GM10266 (cell line): ENCODE measurements around the gene TRMT44.

Source experiments
- DNase-seq: peaks from one replicate; pipeline ENCODE4 v3.0.0; 2012; ENCODE audit errors: extremely low spot score
- CTCF ChIP-seq: IDR thresholded peaks from 2 replicates; pipeline ENCODE4 v1.5.1; 2012; ENCODE audit warnings: mild to moderate bottlenecking, low read depth; ENCODE audit not compliant: control insufficient read depth, insufficient read depth; ENCODE audit errors: missing control alignments

The TRMT44 gene

GRCh38 chr4:8440492-8441311 lies at the start of gene TRMT44, which contains the start of gene ACOX3:
TRMT44 (plus strand) TSS chr4:8440777; CDS start chr4:8440823, 46 bp downstream.
ACOX3 (minus strand) TSS chr4:8440723; CDS start chr4:8416521, 24,202 bp downstream.
- TF ChIP-seq CTCF, result no peak

GRCh38 chr4:8391071-8391470 lies 49.5 kb upstream of the TRMT44 start:
- no peak for TF ChIP-seq CTCF
- no peak for DNase-seq

More at GRCh38 chr4:8440492-8441311, at the start of gene TRMT44, which contains the start of gene ACOX3:
- peak; percentile 91 for DNase-seq

GRCh38 chr4:8391972-8392371 lies 48.6 kb upstream of the TRMT44 start:
- peak; percentile 70 for DNase-seq
- no peak for TF ChIP-seq CTCF

GRCh38 chr4:8392591-8393190 lies 47.9 kb upstream of the TRMT44 start:
- DNase-seq, result no peak
- no peak for TF ChIP-seq CTCF

GRCh38 chr4:8393593-8394038 lies 47.0 kb upstream of the TRMT44 start:
- TF ChIP-seq CTCF, result no peak
- no peak for DNase-seq

- no peak for TF ChIP-seq CTCF
- DNase-seq, result no peak
Observed at GRCh38 chr4:8394061-8394519, 46.5 kb upstream of the TRMT44 start.

- no peak for DNase-seq
- no peak for TF ChIP-seq CTCF
Observed at GRCh38 chr4:8394806-8395205, 45.8 kb upstream of the TRMT44 start.
